ENCODE measurements around the gene MT1HL1.
"Not testable (repeated sequence)": the region's sequence is repeated elsewhere in the genome, so short reads cannot be mapped to it uniquely, and the experiment has no call there.

MT1HL1 gene

DNA sequence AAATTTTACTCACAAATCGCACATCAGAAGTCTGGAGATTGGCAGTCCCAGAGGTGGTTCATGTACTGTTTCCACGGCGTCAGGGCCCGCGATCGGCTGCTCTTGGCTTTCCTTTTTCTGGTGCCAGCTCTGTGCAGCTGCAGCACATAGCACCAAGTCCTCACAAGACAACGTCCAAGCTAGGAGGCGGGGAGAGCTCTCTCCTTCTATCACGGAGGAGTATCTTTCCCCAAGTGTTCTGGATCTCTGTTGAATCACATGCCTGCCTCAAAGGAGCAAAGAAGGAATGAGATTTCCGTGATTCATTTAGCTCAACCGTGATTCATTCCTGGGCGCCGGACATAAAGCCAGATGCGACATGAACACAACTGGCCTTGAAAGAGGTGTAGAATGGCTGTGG is 25.5 kb downstream of the MT1HL1 start:
- DNase-seq (ENCODE audit: low read depth in 3 of 3), result no peak

DNA sequence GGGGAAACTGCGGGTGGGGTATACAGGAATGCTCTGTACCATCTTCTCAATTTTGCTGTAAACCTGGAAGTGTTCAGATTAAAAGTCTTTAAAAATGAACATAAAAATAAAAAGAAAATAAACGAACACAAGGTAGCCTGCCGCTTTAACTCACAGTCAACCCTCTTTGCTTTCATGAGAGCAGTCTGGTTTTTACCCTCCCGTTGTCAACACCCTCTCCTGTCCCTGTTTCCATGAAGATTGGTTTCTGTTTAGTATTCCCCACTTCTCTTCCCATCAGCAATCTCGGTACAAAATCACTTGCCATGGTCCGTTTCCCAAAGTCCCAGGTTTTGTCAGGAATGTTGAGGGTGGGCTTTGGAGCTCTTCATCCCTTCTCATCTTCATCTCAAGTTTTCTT is 28.8 kb downstream of the MT1HL1 start:
- no peak for DNase-seq (ENCODE audit: low read depth in 3 of 3)

- not testable (repeated sequence) for DNase-seq (ENCODE audit: low read depth in 3 of 3)
Measured at GRCh38 chr1:236974025-236974424, 30.2 kb downstream of the MT1HL1 start.

- no peak for DNase-seq (ENCODE audit: low read depth in 3 of 3)
Measured at GRCh38 chr1:236966636-236967035, 37.6 kb downstream of the MT1HL1 start.

- DNase-seq (ENCODE audit: low read depth in 3 of 3), result no peak
Measured at GRCh38 chr1:236963920-236964319, 40.3 kb downstream of the MT1HL1 start.

DNA sequence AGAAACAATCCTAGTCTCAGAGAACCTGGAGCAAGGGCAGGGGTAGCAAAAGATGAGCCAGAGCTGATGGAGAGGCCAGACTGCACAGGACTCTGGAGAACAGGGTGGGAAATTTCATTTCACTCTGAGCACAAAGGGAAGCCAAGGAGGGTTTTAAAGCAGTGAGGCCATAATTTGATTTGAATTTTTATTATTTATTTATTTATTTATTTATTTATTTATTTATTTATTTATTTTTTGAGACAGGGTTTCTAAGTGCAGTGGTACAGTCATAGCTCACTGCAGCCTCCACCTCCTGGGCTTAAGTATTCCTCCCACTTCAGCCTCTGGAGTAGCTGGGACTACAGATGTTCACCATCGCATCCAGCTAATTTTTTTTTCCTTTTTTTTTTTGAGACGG is 45.1 kb downstream of the MT1HL1 start:
- no peak for DNase-seq (ENCODE audit: low read depth in 3 of 3)

GRCh38 chr1:236957235-236957634 is 47.0 kb downstream of the MT1HL1 start:
- no peak for DNase-seq (ENCODE audit: low read depth in 3 of 3)
